Neuronal stem cell (in vitro differentiated cells): ENCODE data around the gene OR8S1.
"Not testable (repeated sequence)": the region's sequence is repeated elsewhere in the genome, so short reads cannot be mapped to it uniquely, and the experiment has no call there.

Experiments
- DNase-seq: peaks from one replicate; pipeline ENCODE4 v3.0.0-alpha.2; 2013; ENCODE audit warnings: low spot score
- H2AFZ ChIP-seq: one replicate; pipeline ENCODE4 v1.6.1; 2013; ENCODE audit warnings: mild to moderate bottlenecking, low read length, inconsistent platforms
- H2AK5ac ChIP-seq: 2 replicates; pipeline ENCODE4 v1.6.1; 2013; ENCODE audit warnings: low read depth, mild to moderate bottlenecking, inconsistent platforms, low read length, moderate library complexity, mixed read lengths
- H2BK120ac ChIP-seq: 2 replicates; pipeline ENCODE4 v1.6.1; 2013; ENCODE audit warnings: low read depth, mild to moderate bottlenecking, inconsistent platforms, low read length, moderate library complexity, mixed read lengths
- H2BK12ac ChIP-seq: one replicate; pipeline ENCODE4 v1.6.1; 2013; ENCODE audit warnings: low read length, inconsistent platforms
- H2BK15ac ChIP-seq: 2 replicates; pipeline ENCODE4 v1.6.1; 2013; ENCODE audit warnings: mild to moderate bottlenecking, low read length, inconsistent platforms, mixed read lengths
- H2BK5ac ChIP-seq: one replicate; pipeline ENCODE4 v1.6.1; 2013; ENCODE audit warnings: inconsistent platforms, mild to moderate bottlenecking, low read length, moderate library complexity
- H3K14ac ChIP-seq: one replicate; pipeline ENCODE4 v1.6.1; 2013; ENCODE audit warnings: low read length, inconsistent platforms
- H3K18ac ChIP-seq: 2 replicates; pipeline ENCODE4 v1.6.1; 2013; ENCODE audit warnings: low read length, inconsistent platforms
- H3K23ac ChIP-seq: 2 replicates; pipeline ENCODE4 v1.6.1; 2013; ENCODE audit warnings: low read depth, mild to moderate bottlenecking, mixed read lengths, low read length, inconsistent platforms; ENCODE audit not compliant: poor library complexity
- H3K27ac ChIP-seq: replicated peaks from 3 replicates; pipeline ENCODE4 v1.5.1; 2013; ENCODE audit warnings: low read length, inconsistent platforms
- H3K27me3 ChIP-seq, 3 experiments: 2 replicates each; pipeline ENCODE4 v1.6.1; 2013; ENCODE audit warnings: low read length in 3 of 3, mild to moderate bottlenecking in 2 of 3, inconsistent platforms in 1 of 3, low read depth in 1 of 3, mixed read lengths in 1 of 3, moderate library complexity in 1 of 3; ENCODE audit not compliant: control insufficient read depth in 3 of 3, insufficient read depth in 3 of 3
- H3K36me3 ChIP-seq, 2 donors: replicated peaks in 1 of 2; 2 replicates each; pipeline ENCODE4 v1.6.1; 2013; ENCODE audit warnings: low read length in 2 of 2; ENCODE audit not compliant: control insufficient read depth in 2 of 2, insufficient read depth in 2 of 2
- H3K4ac ChIP-seq: 2 replicates; pipeline ENCODE4 v1.6.1; 2013; ENCODE audit warnings: inconsistent platforms, mild to moderate bottlenecking, low read length, moderate library complexity
- H3K4me1 ChIP-seq, 2 donors: 1 replicate in 1 of 2; 2 replicates in 1 of 2; pipeline ENCODE4 v1.6.1; 2013; ENCODE audit warnings: low read length in 2 of 2, low read depth in 1 of 2; ENCODE audit not compliant: control insufficient read depth in 2 of 2, insufficient read depth in 1 of 2
- H3K4me2 ChIP-seq: one replicate; pipeline ENCODE4 v1.6.1; 2013; ENCODE audit warnings: mild to moderate bottlenecking, low read length, inconsistent platforms; ENCODE audit not compliant: insufficient read depth, poor library complexity, severe bottlenecking
- H3K4me3 ChIP-seq, 2 donors: 2 replicates each; pipeline ENCODE4 v1.5.1; 2013; ENCODE audit warnings: low read length in 2 of 2, mild to moderate bottlenecking in 2 of 2, inconsistent platforms in 1 of 2, moderate library complexity in 1 of 2
- H3K79me1 ChIP-seq: one replicate; pipeline ENCODE4 v1.6.1; 2013; ENCODE audit warnings: low read depth, mild to moderate bottlenecking, inconsistent platforms, low read length, moderate library complexity
- H3K9ac ChIP-seq: one replicate; pipeline ENCODE4 v1.6.1; 2013; ENCODE audit warnings: mild to moderate bottlenecking, low read depth, low read length, inconsistent platforms; ENCODE audit not compliant: poor library complexity
- H3K9me3 ChIP-seq, 2 donors: replicated peaks in 1 of 2; 2 replicates each; pipeline versions ENCODE3 to v1.6.1; 2013; ENCODE audit warnings: low read length in 2 of 2, mild to moderate bottlenecking in 2 of 2, inconsistent platforms in 1 of 2, low read depth in 1 of 2, mixed read lengths in 1 of 2, moderate library complexity in 1 of 2; ENCODE audit not compliant: control insufficient read depth in 2 of 2, insufficient read depth in 1 of 2
- H4K8ac ChIP-seq: one replicate; pipeline ENCODE4 v1.6.1; 2013; ENCODE audit warnings: low read depth, mild to moderate bottlenecking, inconsistent platforms, low read length, moderate library complexity
- H4K91ac ChIP-seq: one replicate; pipeline ENCODE4 v1.6.1; 2013; ENCODE audit warnings: low read length, low read depth, mild to moderate bottlenecking, inconsistent platforms; ENCODE audit not compliant: poor library complexity
- WGBS, 2 donors: extraction: QIAGEN DNeasy Blood & Tissue Kit; methylation state at CpG; one replicate each; pipeline ENCODE4 v1.1.7; 2013; ENCODE audit warnings: missing lambda C conversion rate in 2 of 2, mixed read lengths in 1 of 2; ENCODE audit not compliant: insufficient read length in 2 of 2, insufficient replicate concordance in 1 of 2; ENCODE audit errors: extremely low coverage in 2 of 2; 5-methylcytosine and 5-hydroxymethylcytosine counted together

The OR8S1 gene

GRCh38 chr12:48486679-48487078, 38.8 kb upstream of the OR8S1 start:
- Histone ChIP-seq H2BK12ac (no peak overlapping the region), H3K4me3 (no peak overlapping the region), H3K18ac (no peak overlapping the region), H2BK5ac (no peak overlapping the region), H2AFZ (no peak overlapping the region), H2BK15ac (no peak overlapping the region), H3K27ac (no peak overlapping the region), H2AK5ac (no peak overlapping the region), H3K4ac (no peak overlapping the region), H2BK120ac (no peak overlapping the region), H4K8ac (no peak overlapping the region), H3K14ac (no peak overlapping the region), H3K4me1 (no peaks in the 10 kb centered on the region), H3K36me3 (no peaks in the 10 kb centered on the region), H3K4me2 (no peak overlapping the region), H3K9ac (no peak overlapping the region), H4K91ac (no peak overlapping the region), H3K79me1 (no peaks in the 10 kb centered on the region), H3K23ac (no peak overlapping the region), H3K9me3 (no peaks in the 10 kb centered on the region), H3K27me3 (peaks cover 0 to 27% (median 0%) of the 10 kb centered on the region in 3 experiments)
- no peak for DNase-seq
- no CpG with 5 or more reads among the region's 5 CpGs for WGBS, 2 donors

DNA sequence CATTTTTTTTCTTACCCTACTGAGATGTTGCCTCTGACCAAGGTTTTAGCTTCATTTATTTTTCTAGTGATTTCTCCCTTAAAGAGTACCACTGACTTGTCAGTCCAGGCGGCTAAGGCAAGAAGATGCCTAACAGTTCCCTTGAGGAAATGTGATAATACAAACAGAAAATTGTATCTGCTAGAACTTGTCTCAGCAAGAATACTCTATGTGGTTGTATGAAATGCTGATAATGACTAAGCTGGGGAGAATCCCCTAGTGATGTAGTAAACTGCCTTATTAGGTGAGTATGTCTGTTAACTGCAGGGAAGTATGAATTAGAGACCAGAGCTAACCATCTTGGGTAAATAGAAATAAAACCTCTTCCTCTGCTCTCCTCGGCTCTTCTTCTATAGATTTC, 36.4 kb upstream of the OR8S1 start:
- Histone ChIP-seq H3K23ac (no peak overlapping the region), H2BK5ac (no peak overlapping the region), H3K79me1 (no peaks in the 10 kb centered on the region), H3K18ac (no peak overlapping the region), H4K8ac (no peak overlapping the region), H2AK5ac (no peak overlapping the region), H2BK120ac (no peak overlapping the region), H3K4me2 (no peak overlapping the region), H3K9ac (no peak overlapping the region), H3K4ac (no peak overlapping the region), H3K27me3 (peaks cover 0 to 35% (median 0%) of the 10 kb centered on the region in 3 experiments), H3K9me3 (no peaks in the 10 kb centered on the region), H2BK15ac (no peak overlapping the region), H3K27ac (no peak overlapping the region), H3K14ac (no peak overlapping the region), H3K36me3 (no peaks in the 10 kb centered on the region), H3K4me1 (no peaks in the 10 kb centered on the region), H4K91ac (no peak overlapping the region), H2AFZ (no peak overlapping the region), H3K4me3 (no peak overlapping the region), H2BK12ac (no peak overlapping the region)
- no peak for DNase-seq
- WGBS, 2 donors: no CpG with 5 or more reads among the region's 2 CpGs

- not testable (repeated sequence) for H3K27ac ChIP-seq, H3K9ac ChIP-seq, H3K4ac ChIP-seq, H2AFZ ChIP-seq, H2BK12ac ChIP-seq, H3K4me1 ChIP-seq, H3K18ac ChIP-seq, H3K9me3 ChIP-seq, H3K4me2 ChIP-seq, H4K8ac ChIP-seq, H2BK120ac ChIP-seq, H2AK5ac ChIP-seq, H3K36me3 ChIP-seq, H2BK15ac ChIP-seq, H3K14ac ChIP-seq, H3K79me1 ChIP-seq, H3K4me3 ChIP-seq, H2BK5ac ChIP-seq, H3K23ac ChIP-seq, DNase-seq, H4K91ac ChIP-seq
- WGBS, 2 donors: no CpG with 5 or more reads among the region's 7 CpGs
- H3K27me3 ChIP-seq: peaks cover 0 to 38% (median 0%) of the 10 kb centered on the region in 3 experiments
Observed at GRCh38 chr12:48489456-48489855, 36.0 kb upstream of the OR8S1 start.

DNA sequence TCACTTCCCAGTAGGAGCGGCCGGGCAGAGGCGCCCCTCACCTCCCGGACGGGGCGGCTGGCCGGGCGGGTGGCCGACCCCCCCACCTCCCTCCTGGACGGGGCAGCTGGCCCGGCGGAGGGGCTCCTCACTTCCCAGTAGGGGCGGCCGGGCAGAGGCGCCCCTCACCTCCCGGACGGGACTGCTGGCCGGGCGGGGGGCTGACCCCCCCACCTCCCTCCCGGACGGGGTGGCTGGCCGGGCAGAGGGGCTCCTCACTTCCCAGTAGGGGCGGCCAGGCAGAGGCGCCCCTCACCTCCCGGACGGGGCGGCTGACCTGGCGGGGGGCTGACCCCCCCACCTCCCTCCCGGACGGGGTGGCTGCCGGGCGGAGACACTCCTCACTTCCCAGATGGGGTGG, 25.2 kb upstream of the OR8S1 start:
- H3K4me2 ChIP-seq, H2BK120ac ChIP-seq, H3K79me1 ChIP-seq, H3K4ac ChIP-seq, H3K23ac ChIP-seq, H3K4me3 ChIP-seq, H2AFZ ChIP-seq, H3K14ac ChIP-seq, DNase-seq, H3K36me3 ChIP-seq, H3K9me3 ChIP-seq, H3K27ac ChIP-seq, H2AK5ac ChIP-seq, H4K8ac ChIP-seq, H4K91ac ChIP-seq, H3K4me1 ChIP-seq, H3K9ac ChIP-seq, H2BK12ac ChIP-seq, H2BK15ac ChIP-seq, H2BK5ac ChIP-seq, H3K18ac ChIP-seq: not testable (repeated sequence)
- peaks cover 0 to 13% (median 0%) of the 10 kb centered on the region in 3 experiments for H3K27me3 ChIP-seq
- WGBS, 2 donors: no CpG with 5 or more reads among the region's 32 CpGs
